ENCODE measurements around the gene KRTAP4-8.

GRCh38 chr17:41063449-41063848 lies 34.5 kb downstream of the KRTAP4-8 start:
- no peak for TF ChIP-seq EP300 (IDR thresholded peaks at IDR 0.05)
- no peak for TF ChIP-seq CTCF (IDR thresholded peaks at IDR 0.05)
- TF ChIP-seq POLR2AphosphoS5 (IDR thresholded peaks at IDR 0.05) = no peak

Data from suprapubic skin (tissue), 4 donors.